ENCODE results near the gene HOXA9. TPM values are rescaled to one million over a fixed set of nuclear protein-coding genes. Genes with fewer than 3 reads are reported as not detected.

HOXA9 gene
- polyA plus RNA-seq, 1 donor (not counting 4 experiments of a cell fraction or from before 2014, with no cell fraction given), result 28.1 TPM

- TF ChIP-seq CTCF (optimal IDR thresholded peaks at IDR 0.05 in 1 of 3, IDR thresholded peaks at IDR 0.05 in 1 of 3, conservative IDR thresholded peaks at IDR 0.05 in 1 of 3; ENCODE audit: extremely low read depth in 1 of 3, insufficient read depth in 2 of 3, low read length in 3 of 3) (no peak), EZH2 (IDR thresholded peaks at IDR 0.05; ENCODE audit: low read length) (no peak)
- Histone ChIP-seq H3K36me3 (ENCODE audit: control insufficient read depth in 2 of 2, extremely low read depth in 1 of 2, insufficient read depth in 2 of 2, low read length in 2 of 2) (no peaks in the 10 kb centered on the region), H3K9me1 (ENCODE audit: control insufficient read depth, extremely low read depth, insufficient read depth, low read length) (no peaks in the 10 kb centered on the region), H3K9me3 (ENCODE audit: control insufficient read depth, low read depth, low read length) (no peaks in the 10 kb centered on the region), H3K27ac (ENCODE audit: control insufficient read depth, insufficient read depth, low read length) (no peak overlapping the region), H4K20me1 (ENCODE audit: control insufficient read depth, extremely low read depth, insufficient read depth, low read length) (no peaks in the 10 kb centered on the region), H3K79me2 (ENCODE audit: control insufficient read depth, insufficient read depth, low read length) (no peaks in the 10 kb centered on the region), H2AFZ (ENCODE audit: control insufficient read depth, low read length) (no peak overlapping the region), H3K4me2 (ENCODE audit: control insufficient read depth, extremely low read depth, insufficient read depth, low read depth, low read length) (no peak overlapping the region), H3K4me3 (ENCODE audit: control insufficient read depth in 2 of 3, extremely low read depth in 1 of 3, insufficient read depth in 2 of 3, low read depth in 1 of 3, low read length in 3 of 3) (no peak overlapping the region), H3K4me1 (ENCODE audit: control insufficient read depth, extremely low read depth, insufficient read depth, low read length) (peaks cover 10% of the 10 kb centered on the region), H3K27me3 (ENCODE audit: control insufficient read depth, extremely low read depth, insufficient read depth, low read length) (peaks cover 96% of the 10 kb centered on the region), H3K9ac (ENCODE audit: control insufficient read depth, extremely low read depth, insufficient read depth, low read length) (no peak overlapping the region)
- dilution Hi-C loops (cut with MboI; ENCODE audit: extremely low pct_ligation_motif_present, low sequenced_read_pairs), result no loop called here
- FAIRE-seq (no peak), DNase-seq (ENCODE audit: low read depth, low spot score) (no peak)
Observed at GRCh38 chr7:27189295-27189996, 24.1 kb upstream of the HOXA9 start.

GRCh38 chr7:27188386-27189294 lies 23.3 kb upstream of the HOXA9 start:
- Histone ChIP-seq H3K27me3 (ENCODE audit: control insufficient read depth, extremely low read depth, insufficient read depth, low read length) (peaks cover 97% of the 10 kb centered on the region), H3K4me1 (ENCODE audit: control insufficient read depth, extremely low read depth, insufficient read depth, low read length) (peaks cover 12% of the 10 kb centered on the region), H3K4me3 (ENCODE audit: control insufficient read depth in 2 of 3, extremely low read depth in 1 of 3, insufficient read depth in 2 of 3, low read depth in 1 of 3, low read length in 3 of 3) (peak overlapping the region in 1 of 3 experiments; percentile 38), H3K79me2 (ENCODE audit: control insufficient read depth, insufficient read depth, low read length) (no peaks in the 10 kb centered on the region), H2AFZ (ENCODE audit: control insufficient read depth, low read length) (no peak overlapping the region), H3K9me3 (ENCODE audit: control insufficient read depth, low read depth, low read length) (no peaks in the 10 kb centered on the region), H3K9me1 (ENCODE audit: control insufficient read depth, extremely low read depth, insufficient read depth, low read length) (no peaks in the 10 kb centered on the region), H3K36me3 (ENCODE audit: control insufficient read depth in 2 of 2, extremely low read depth in 1 of 2, insufficient read depth in 2 of 2, low read length in 2 of 2) (no peaks in the 10 kb centered on the region), H3K4me2 (ENCODE audit: control insufficient read depth, extremely low read depth, insufficient read depth, low read depth, low read length) (peak overlapping the region; percentile 37), H3K27ac (ENCODE audit: control insufficient read depth, insufficient read depth, low read length) (no peak overlapping the region), H4K20me1 (ENCODE audit: control insufficient read depth, extremely low read depth, insufficient read depth, low read length) (no peaks in the 10 kb centered on the region), H3K9ac (ENCODE audit: control insufficient read depth, extremely low read depth, insufficient read depth, low read length) (no peak overlapping the region)
- no peak for TF ChIP-seq CTCF (optimal IDR thresholded peaks at IDR 0.05 in 1 of 3, IDR thresholded peaks at IDR 0.05 in 1 of 3, conservative IDR thresholded peaks at IDR 0.05 in 1 of 3; ENCODE audit: extremely low read depth in 1 of 3, insufficient read depth in 2 of 3, low read length in 3 of 3)
- TF ChIP-seq EZH2 (IDR thresholded peaks at IDR 0.05; ENCODE audit: low read length), result peak; percentile 74
- DNase-seq (ENCODE audit: low read depth, low spot score) (no peak), FAIRE-seq (no peak)
- dilution Hi-C loops (cut with MboI; ENCODE audit: extremely low pct_ligation_motif_present, low sequenced_read_pairs), result no loop called here

Measured in keratinocyte (primary cell).